Upper lobe of left lung (tissue), 6 donors: ENCODE measurements around the gene SLC6A13. TPM values are rescaled to one million over a fixed set of nuclear protein-coding genes. Genes with fewer than 3 reads are reported as not detected.

ENCODE experiments used
- ATAC-seq, 2 donors: fragments of 200-7000 bp; cut with Tn5 transposase; one replicate each; pipeline ENCODE4 v1.9.1; 2022; ENCODE audit warnings: mild to moderate bottlenecking in 2 of 2, moderate library complexity in 2 of 2; ENCODE audit not compliant: low FRiP score in 2 of 2
- DNase-seq, 2 donors: peaks; one replicate each; pipeline ENCODE4 v3.0.0-alpha.2; 2019 to 2020
- H3K27ac ChIP-seq, 4 donors: fragments of 200-600 bp; sonication (generic); one replicate each; pipeline ENCODE4 v1.5.1; 2016 to 2019
- H3K27me3 ChIP-seq, 4 donors: fragments of 200-600 bp; sonication (generic); one replicate each; pipeline ENCODE4 v1.5.1; 2017 to 2019
- H3K36me3 ChIP-seq, 4 donors: fragments of 200-600 bp; sonication (generic); one replicate each; pipeline ENCODE4 v1.5.1; 2016 to 2019
- H3K4me1 ChIP-seq, 4 donors: fragments of 200-600 bp; sonication (generic); one replicate each; pipeline ENCODE4 v1.5.1; 2018 to 2019
- H3K4me3 ChIP-seq, 4 donors: fragments of 200-600 bp; sonication (generic); one replicate each; pipeline ENCODE4 v1.5.1; 2017 to 2019; ENCODE audit warnings: mild to moderate bottlenecking in 2 of 4, moderate library complexity in 1 of 4
- H3K9me3 ChIP-seq, 4 donors: fragments of 200-600 bp; sonication (generic); one replicate each; pipeline ENCODE4 v1.5.1; 2018 to 2019
- CTCF ChIP-seq, 6 experiments: fragments of 450-650 bp in 4 of 6; fragments of 200-600 bp in 2 of 6; sonication (generic) in 2 of 6; IDR thresholded peaks; one replicate each; pipeline ENCODE4 v1.5.1; 2016 to 2019; ENCODE audit warnings: antibody characterized with exemption in 6 of 6
- EP300 ChIP-seq, 4 donors: sonication (generic); formaldehyde crosslinking; IDR thresholded peaks; one replicate each; pipeline ENCODE4 v1.5.1; 2017; ENCODE audit warnings: antibody characterized with exemption in 4 of 4, control low read depth in 2 of 4
- POLR2A ChIP-seq, 4 donors: fragments of 450-650 bp; IDR thresholded peaks; one replicate each; pipeline ENCODE4 v1.5.1; 2016 to 2017; ENCODE audit warnings: antibody characterized with exemption in 4 of 4, mild to moderate bottlenecking in 2 of 4
- POLR2AphosphoS5 ChIP-seq, 2 donors: sonication (generic); formaldehyde crosslinking; IDR thresholded peaks; one replicate each; pipeline ENCODE4 v1.5.1; 2017; ENCODE audit warnings: antibody characterized with exemption in 2 of 2
- WGBS, 2 donors: methylation state at CpG; one replicate each; pipeline ENCODE4 v1.1.5; 2017 to 2018; 5-methylcytosine and 5-hydroxymethylcytosine counted together
- total RNA-seq, 6 donors: library from RNA; depleted of rRNA in 4 of 6; stranded (reverse); fragments of >200 nt in 4 of 6; gene quantifications; one replicate each; pipeline versions ENCODE4 v1.1.0 to v1.2.1, GENCODE V29; 2016 to 2021
- donor health status: DM: no; HTN: no; CAD: no; lungs with moderate emphysema.
- donor health status: DM: no; HTN: yes; CAD: no; lungs with severe emphysema.

Gene SLC6A13
- total RNA-seq, 6 donors from 2014 or later, result 1.6 to 2.3 (median 2.0) TPM; not detected in 1

DNA sequence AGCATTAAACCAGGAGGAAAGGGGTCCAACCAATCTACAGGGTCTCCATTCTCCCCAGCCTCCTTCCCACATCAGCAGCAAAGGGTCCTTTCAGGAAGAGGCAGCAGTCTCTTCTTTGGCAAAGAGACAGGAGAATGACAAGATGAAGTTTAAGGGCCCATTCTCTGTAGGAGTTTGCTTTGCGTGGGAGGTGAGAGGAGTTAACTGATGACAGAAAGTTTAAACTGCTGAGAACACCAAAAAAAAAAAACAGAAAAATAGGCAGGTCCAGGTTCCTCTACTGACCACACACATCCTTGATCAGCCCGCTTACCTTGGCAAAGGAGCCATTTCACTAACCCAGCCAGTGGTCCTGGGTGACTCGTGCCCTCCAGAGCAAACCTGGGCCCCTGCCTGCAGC lies 5.7 kb downstream of the SLC6A13 start:
- Histone ChIP-seq H3K27ac (no peak overlapping the region), H3K27me3 (no peaks in the 10 kb centered on the region), H3K4me1 (no peaks in the 10 kb centered on the region), H3K9me3 (no peaks in the 10 kb centered on the region), H3K4me3 (no peak overlapping the region), H3K36me3 (no peaks in the 10 kb centered on the region)
- WGBS, 2 donors, result 81 to 90% methylated on average over 3 of the region's 3 CpGs
- TF ChIP-seq POLR2A (IDR thresholded peaks at IDR 0.05) (no peak), CTCF (IDR thresholded peaks at IDR 0.05) (no peak), POLR2AphosphoS5 (IDR thresholded peaks at IDR 0.05) (no peak), EP300 (IDR thresholded peaks at IDR 0.05) (no peak)
- DNase-seq, result no peak
- ATAC-seq, result no peak

- no peaks in the 10 kb centered on the region for H3K27me3 ChIP-seq
- WGBS, 2 donors, result 89 to 96% methylated on average over 6 of the region's 6 CpGs
- H3K9me3 ChIP-seq, result no peaks in the 10 kb centered on the region
- ATAC-seq, result no peak
- no peaks in the 10 kb centered on the region for H3K4me1 ChIP-seq
- DNase-seq, result no peak
- H3K27ac ChIP-seq, result no peak overlapping the region
- H3K4me3 ChIP-seq, result no peak overlapping the region
- H3K36me3 ChIP-seq, result no peaks in the 10 kb centered on the region
- no peak for TF ChIP-seq POLR2AphosphoS5 (IDR thresholded peaks at IDR 0.05)
- TF ChIP-seq CTCF (IDR thresholded peaks at IDR 0.05), result no peak
- no peak for TF ChIP-seq POLR2A (IDR thresholded peaks at IDR 0.05)
- no peak for TF ChIP-seq EP300 (IDR thresholded peaks at IDR 0.05)
These were observed 6.4 kb downstream of the SLC6A13 start for GRCh38 chr12:256225-256624.

DNA sequence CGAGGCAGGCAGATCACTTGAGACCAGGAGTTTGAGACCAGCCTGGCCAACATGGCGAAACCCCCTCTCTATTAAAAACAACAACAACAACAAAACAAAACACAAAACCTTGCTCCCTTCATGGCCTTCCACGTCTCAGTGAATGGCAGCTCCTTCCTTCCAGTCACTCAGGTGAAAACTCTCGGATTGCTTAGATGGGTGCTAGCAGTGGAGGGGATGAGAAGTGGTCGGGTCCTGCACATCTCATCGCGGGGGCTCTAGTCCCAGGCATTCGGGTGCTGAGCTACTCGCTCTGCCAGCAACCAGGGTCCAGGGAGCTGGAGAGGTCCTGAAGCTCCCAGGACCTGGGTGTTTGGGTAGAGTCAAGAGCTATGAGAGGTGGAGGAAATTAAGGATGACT lies 7.7 kb downstream of the SLC6A13 start:
- ATAC-seq, result no peak

GRCh38 chr12:254039-254438 lies 8.6 kb downstream of the SLC6A13 start:
- Histone ChIP-seq H3K9me3 (no peaks in the 10 kb centered on the region), H3K4me1 (no peaks in the 10 kb centered on the region), H3K27me3 (no peaks in the 10 kb centered on the region), H3K36me3 (no peaks in the 10 kb centered on the region), H3K27ac (no peak overlapping the region), H3K4me3 (no peak overlapping the region)
- TF ChIP-seq CTCF (IDR thresholded peaks at IDR 0.05), result no peak
- TF ChIP-seq POLR2AphosphoS5 (IDR thresholded peaks at IDR 0.05), result no peak
- TF ChIP-seq POLR2A (IDR thresholded peaks at IDR 0.05), result no peak
- TF ChIP-seq EP300 (IDR thresholded peaks at IDR 0.05), result no peak
- 67 to 71% methylated on average over 10 of the region's 10 CpGs for WGBS, 2 donors
- ATAC-seq (no peak), DNase-seq (no peak)

More for the DNA sequence above, 7.7 kb downstream of the SLC6A13 start:
- DNase-seq, result no peak
- Histone ChIP-seq H3K27ac (no peak overlapping the region), H3K4me1 (no peaks in the 10 kb centered on the region), H3K36me3 (no peaks in the 10 kb centered on the region), H3K4me3 (no peak overlapping the region), H3K9me3 (no peaks in the 10 kb centered on the region), H3K27me3 (no peaks in the 10 kb centered on the region)
- TF ChIP-seq POLR2A (IDR thresholded peaks at IDR 0.05), result no peak
- no peak for TF ChIP-seq CTCF (IDR thresholded peaks at IDR 0.05)
- no peak for TF ChIP-seq POLR2AphosphoS5 (IDR thresholded peaks at IDR 0.05)
- TF ChIP-seq EP300 (IDR thresholded peaks at IDR 0.05), result no peak
- WGBS, 2 donors, result 81 to 83% methylated on average over 9 of the region's 9 CpGs

DNA sequence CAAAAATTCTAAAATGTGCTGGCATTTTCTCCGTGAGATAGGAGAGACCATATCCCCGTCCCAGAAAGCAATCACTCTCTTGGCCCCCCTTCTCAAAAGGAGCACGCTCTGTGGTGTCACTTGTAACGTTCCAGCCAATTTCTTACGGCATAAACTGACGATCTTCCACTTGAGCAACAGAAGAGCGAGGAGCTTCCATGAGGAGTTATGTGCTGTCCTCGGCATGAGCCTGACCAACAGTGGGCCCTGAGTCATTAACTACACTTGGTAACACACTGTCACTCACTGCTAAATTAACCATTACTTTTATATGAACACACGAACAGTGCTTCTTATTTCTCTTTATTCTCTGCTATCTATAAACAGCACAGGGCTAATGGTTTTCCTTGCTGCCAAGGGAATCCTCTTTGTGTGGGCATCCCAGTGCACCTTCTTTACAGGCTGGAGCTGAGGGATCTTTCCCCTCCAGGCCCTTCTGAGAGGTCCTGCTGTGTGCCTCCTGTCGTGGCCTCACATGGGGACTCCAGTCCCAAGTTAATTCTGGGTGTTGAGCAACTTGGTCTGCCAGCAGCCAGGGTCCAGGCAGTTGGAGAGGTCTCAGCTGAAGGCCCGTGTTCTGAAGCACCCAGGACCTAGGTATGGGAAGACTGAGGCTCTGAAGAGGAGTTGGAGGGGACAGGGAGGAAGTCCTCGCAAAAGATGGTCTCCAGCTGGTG lies 9.4 kb downstream of the SLC6A13 start:
- no peaks in the 10 kb centered on the region for H3K27me3 ChIP-seq
- H3K27ac ChIP-seq, result no peak overlapping the region
- no peak overlapping the region for H3K4me3 ChIP-seq
- DNase-seq (no peak), ATAC-seq (no peak)
- H3K4me1 ChIP-seq, result no peaks in the 10 kb centered on the region
- H3K36me3 ChIP-seq, result no peaks in the 10 kb centered on the region
- H3K9me3 ChIP-seq, result no peaks in the 10 kb centered on the region
- 72 to 77% methylated on average over 12 of the region's 12 CpGs for WGBS, 2 donors
- TF ChIP-seq POLR2A (IDR thresholded peaks at IDR 0.05) (no peak), CTCF (IDR thresholded peaks at IDR 0.05) (no peak), POLR2AphosphoS5 (IDR thresholded peaks at IDR 0.05) (no peak), EP300 (IDR thresholded peaks at IDR 0.05) (no peak)
